K562 (cell line): ENCODE measurements around the gene YTHDF1. TPM values are rescaled to one million over a fixed set of nuclear protein-coding genes. Genes with fewer than 3 reads are reported as not detected.

Source experiments
- ATAC-seq: fragments of 200-7000 bp; cut with Tn5 transposase; 3 replicates; pipeline ENCODE4 v1.9.1; 2020; ENCODE audit warnings: moderate library complexity
- BruUV-seq: library from RNA; stranded (reverse); fragments of 400-500 nt; replicated peaks from 2 replicates; lab custom pipeline; 2021; lab: Mats Ljungman, UMichigan
- CTCF ChIA-PET: fragments of 300-600 bp; formaldehyde crosslinking; extraction: SDS; loops from one replicate; lab custom pipeline; 2021; ENCODE audit warnings: low intra/inter-chr PET ratio; lab: Yijun Ruan, JAX
- POLR2A ChIA-PET: fragments of 300-600, 350-650 bp; sonication (Branson Sonifier 250); formaldehyde crosslinking; extraction: SDS; loops from one replicate; lab custom pipeline; 2021; ENCODE audit warnings: antibody characterized with exemption, inconsistent platforms; lab: Yijun Ruan, JAX
- DNase-seq, 4 experiments: peaks; one replicate each; pipeline versions ENCODE4 v3.0.0 to v3.0.0-alpha.2; 2011 to 2018; ENCODE audit warnings: low spot score in 3 of 4, mixed read lengths in 3 of 4; ENCODE audit errors: extremely low read depth in 1 of 4
- FAIRE-seq: peaks from 2 replicates; lab custom pipeline; 2011; peaks lifted over from hg19 to GRCh38; lab: Jason Lieb, UNC
- H2AFZ ChIP-seq: 2 replicates; pipeline ENCODE4 v1.6.0; 2011; ENCODE audit warnings: low read depth, low read length, control low read depth, inconsistent platforms
- H3K27ac ChIP-seq: fragments of 200-600 bp; 3 replicates; pipeline ENCODE4 v1.8.0; 2011; ENCODE audit warnings: low read depth, mild to moderate bottlenecking, control low read depth, inconsistent platforms, low read length, moderate library complexity, mixed read lengths; ENCODE audit errors: extremely low read depth
- H3K27me3 ChIP-seq, 2 experiments: fragments of 300-600 bp in 1 of 2; 2 replicates in 1 of 2; 3 replicates in 1 of 2; pipeline versions ENCODE4 v1.6.0 to v1.8.0; 2011; ENCODE audit warnings: inconsistent platforms in 2 of 2, low read length in 2 of 2, mild to moderate bottlenecking in 1 of 2, mixed read lengths in 1 of 2, moderate library complexity in 1 of 2; ENCODE audit not compliant: control insufficient read depth in 2 of 2, insufficient read depth in 2 of 2
- H3K36me3 ChIP-seq: fragments of 300-600 bp; 3 replicates; pipeline ENCODE4 v1.8.0; 2011; ENCODE audit warnings: mild to moderate bottlenecking, low read length, inconsistent platforms; ENCODE audit not compliant: control insufficient read depth, insufficient read depth
- H3K4me1 ChIP-seq, 2 experiments: fragments of 200-600 bp in 1 of 2; replicated peaks in 1 of 2; 2 replicates in 1 of 2; 3 replicates in 1 of 2; pipeline versions ENCODE4 v1.5.1 to v1.8.0; 2011; ENCODE audit warnings: inconsistent platforms in 2 of 2, low read length in 2 of 2, mild to moderate bottlenecking in 1 of 2, mixed read lengths in 1 of 2, moderate library complexity in 1 of 2; ENCODE audit not compliant: control insufficient read depth in 2 of 2, insufficient read depth in 2 of 2
- H3K4me2 ChIP-seq: 2 replicates; pipeline ENCODE4 v1.6.1; 2011; ENCODE audit warnings: low read length, control low read depth, inconsistent platforms, mixed read lengths; ENCODE audit not compliant: insufficient read depth
- H3K4me3 ChIP-seq: fragments of 200-600 bp; sonication (generic), shearing (Covaris generic); 2 replicates; pipeline ENCODE4 v1.5.1; 2016; ENCODE audit warnings: control low read depth, inconsistent platforms
- H3K79me2 ChIP-seq: fragments of 200-600 bp; 3 replicates; pipeline ENCODE4 v1.8.0; 2011; ENCODE audit warnings: low read length, inconsistent platforms; ENCODE audit not compliant: control insufficient read depth, insufficient read depth
- H3K9ac ChIP-seq, 2 experiments: 2 replicates each; pipeline versions ENCODE4 v1.6.0 to v1.6.1; 2011; ENCODE audit warnings: low read depth in 2 of 2, low read length in 2 of 2, control low read depth in 1 of 2, inconsistent platforms in 1 of 2, mild to moderate bottlenecking in 1 of 2, mixed read lengths in 1 of 2; ENCODE audit not compliant: insufficient read depth in 1 of 2
- H3K9me1 ChIP-seq: one replicate; pipeline ENCODE4 v1.6.0; 2011; ENCODE audit warnings: inconsistent platforms, mild to moderate bottlenecking, low read length, moderate library complexity; ENCODE audit not compliant: control insufficient read depth, insufficient read depth
- H3K9me3 ChIP-seq: replicated peaks from 2 replicates; pipeline ENCODE4 v1.5.1; 2011; ENCODE audit warnings: low read depth, low read length, inconsistent platforms; ENCODE audit not compliant: control insufficient read depth, insufficient read depth
- H4K20me1 ChIP-seq: replicated peaks from 2 replicates; pipeline ENCODE4 v1.6.1; 2011; ENCODE audit warnings: low read length, inconsistent platforms, mixed read lengths; ENCODE audit not compliant: control insufficient read depth, insufficient read depth
- POLR2G ChIP-seq: fragments of 200-400 bp; formaldehyde crosslinking; IDR thresholded peaks from 2 replicates; pipeline ENCODE4 v1.6.1; 2017; ENCODE audit warnings: low read depth, mild to moderate bottlenecking, antibody characterized with exemption, low read length, moderate library complexity
- RBFOX2 ChIP-seq: fragments of 200-400 bp; formaldehyde crosslinking; IDR thresholded peaks from 2 replicates; pipeline ENCODE4 v1.6.1; 2017; ENCODE audit warnings: low read depth, mild to moderate bottlenecking, low read length, moderate library complexity
- SMC3 ChIP-seq: conservative IDR thresholded peaks from 2 replicates; pipeline ENCODE4 v1.6.1; 2011; ENCODE audit warnings: low read depth, low read length, improper control_type of control experiment; ENCODE audit not compliant: insufficient read depth
- STAT5B ChIP-seq: fragments of 250-450 bp; sonication (Bioruptor Pico); IDR thresholded peaks from 2 replicates; pipeline ENCODE4 v1.8.0; 2021; ENCODE audit warnings: mild to moderate bottlenecking, inconsistent platforms
- ZFP91 ChIP-seq: sonication (generic); formaldehyde crosslinking; IDR thresholded peaks from 2 replicates; pipeline ENCODE4 v1.8.0; 2022; ENCODE audit warnings: mild to moderate bottlenecking, missing genetic modification reagents
- ZNF354B ChIP-seq: fragments of 250-450 bp; sonication (Bioruptor Pico); IDR thresholded peaks from 2 replicates; pipeline ENCODE4 v1.4.0; 2020
- WGBS: fragments of 100-300 bp; shearing (Covaris generic); methylation state at CpG from one replicate; pipeline ENCODE4 v1.1.6; 2016; ENCODE audit warnings: low coverage, mixed read lengths; ENCODE audit not compliant: insufficient coverage; ENCODE audit errors: missing lambda C conversion rate; 5-methylcytosine and 5-hydroxymethylcytosine counted together
- in situ Hi-C: fragments of 300-500 bp; cut with MboI; formaldehyde crosslinking; loops from 4 replicates; pipeline ENCODE4 v1.15.0; 2018; ENCODE audit warnings: inconsistent platforms, mixed read lengths
- intact Hi-C: fragments of 100-400 bp; cut with micrococcal nuclease; formaldehyde crosslinking; loops from 2 replicates; pipeline ENCODE4 v1.14.2; 2022
- polyA plus RNA-seq, 8 experiments: library from polyadenylated mRNA; depleted of rRNA in 4 of 8; stranded (reverse) in 5 of 8; unstranded in 3 of 8; fragments of >200 nt; fragmentation: Nextera tagmentation in 2 of 8; fragmentation: Illumina TruSeq in 1 of 8; extraction: Ambion mirVana in 2 of 8; extraction: Trizol in 1 of 8; gene quantifications; 2 replicates each; pipeline versions ENCODE4 v1.2.1 to v1.2.3, GENCODE V29; 2011 to 2014; ENCODE audit warnings: inconsistent platforms in 1 of 8, missing spikeins in 1 of 8
- total RNA-seq, 7 experiments: library from RNA; depleted of rRNA in 6 of 7; stranded (reverse); fragments of >200 nt in 6 of 7; fragmentation: Illumina TruSeq in 2 of 7; extraction: Trizol in 2 of 7; gene quantifications; 2 replicates each; pipeline versions ENCODE4 v1.2.1 to v1.2.3, GENCODE V29; 2011 to 2021; ENCODE audit warnings: low replicate concordance in 1 of 7

YTHDF1 gene
- total and polyA plus RNA-seq, 9 of the 15 experiments (the other 6 are each of a cell fraction or from before 2014, with no cell fraction given), result 10.1 to 42.4 (median 27.8) TPM

- in situ Hi-C loops, result no loop called here
- CTCF ChIA-PET, result no interaction called here
- H3K79me2 ChIP-seq, result peaks cover 93% of the 10 kb centered on the region
- no peaks in the 10 kb centered on the region for H3K27me3 ChIP-seq
- intact Hi-C loops, result no loop called here
- H3K36me3 ChIP-seq, result peaks cover 94% of the 10 kb centered on the region
- no peak overlapping the region for H3K9ac ChIP-seq
- H3K4me2 ChIP-seq, result no peak overlapping the region
- H2AFZ ChIP-seq, result no peak overlapping the region
- no peak overlapping the region for H3K27ac ChIP-seq
- no peak for ATAC-seq
- no peak overlapping the region for H3K4me3 ChIP-seq
- 82% methylated on average over 10 of the region's 10 CpGs for WGBS
- no peak for FAIRE-seq
- H3K9me1 ChIP-seq, result no peaks in the 10 kb centered on the region
- DNase-seq, result peak in 1 of 4 experiments; percentile 24
- no TSS peak for BruUV-seq
- no peaks in the 10 kb centered on the region for H3K9me3 ChIP-seq
- POLR2A ChIA-PET, result interaction anchor here (1.1 to 2.3 kb wide), 4 partner anchors 8 to 281 kb away, joined by 3 to 11 read pairs (median 8); partner anchors contain the start of gene YTHDF1
- no peak for TF ChIP-seq SMC3
- TF ChIP-seq RBFOX2, result 0 out of 2 replicates have a peak, but pooled peaks have one; percentile 27
- no peak for TF ChIP-seq STAT5B (CRISPR knock-in tag)
- peak; percentile 32; the same call in 1 of the 2 replicates for TF ChIP-seq POLR2G
- no peak for TF ChIP-seq ZNF354B (CRISPR knock-in tag)
- TF ChIP-seq ZFP91, result no peak
- H4K20me1 ChIP-seq, result peaks cover 48% of the 10 kb centered on the region
- H3K4me1 ChIP-seq, result peaks cover 0 to 11% of the 10 kb centered on the region in 2 experiments; a peak in 2 of 5 replicates
Measured at GRCh38 chr20:63205896-63206295, 10.0 kb downstream of the YTHDF1 start.
